ENCODE data around the gene TRIM63.

The TRIM63 gene

DNA sequence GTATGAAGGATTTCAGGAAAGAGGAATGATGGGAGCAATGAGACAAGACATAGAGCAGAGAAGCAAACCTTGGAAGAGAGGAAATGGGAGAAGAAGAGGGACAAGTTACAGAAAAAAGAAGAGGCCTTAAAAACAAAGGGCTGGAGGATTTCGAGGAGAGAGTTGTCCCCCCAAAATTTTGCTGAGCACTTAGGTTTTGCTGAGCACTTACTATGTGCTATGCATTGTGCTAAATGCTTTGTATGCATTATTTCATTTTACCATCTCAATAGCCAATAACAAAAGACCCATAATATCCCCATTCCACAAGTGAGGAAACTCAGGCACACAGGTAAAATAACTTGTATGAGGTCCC lies 2.5 kb upstream of the TRIM63 start:
- Histone ChIP-seq H3K4me3 (replicated peaks; ENCODE audit: low read depth, low read length) (no peak overlapping the region), H3K36me3 (ENCODE audit: control insufficient read depth, insufficient read depth, low read length) (no peaks in the 10 kb centered on the region), H3K27me3 (replicated peaks; ENCODE audit: control insufficient read depth, insufficient read depth, low read length) (no peaks in the 10 kb centered on the region; the same call in none of the 2 replicates)
- no peak for DNase-seq (ENCODE audit: extremely low read depth, insufficient read length)
- TF ChIP-seq, protein P1, sequence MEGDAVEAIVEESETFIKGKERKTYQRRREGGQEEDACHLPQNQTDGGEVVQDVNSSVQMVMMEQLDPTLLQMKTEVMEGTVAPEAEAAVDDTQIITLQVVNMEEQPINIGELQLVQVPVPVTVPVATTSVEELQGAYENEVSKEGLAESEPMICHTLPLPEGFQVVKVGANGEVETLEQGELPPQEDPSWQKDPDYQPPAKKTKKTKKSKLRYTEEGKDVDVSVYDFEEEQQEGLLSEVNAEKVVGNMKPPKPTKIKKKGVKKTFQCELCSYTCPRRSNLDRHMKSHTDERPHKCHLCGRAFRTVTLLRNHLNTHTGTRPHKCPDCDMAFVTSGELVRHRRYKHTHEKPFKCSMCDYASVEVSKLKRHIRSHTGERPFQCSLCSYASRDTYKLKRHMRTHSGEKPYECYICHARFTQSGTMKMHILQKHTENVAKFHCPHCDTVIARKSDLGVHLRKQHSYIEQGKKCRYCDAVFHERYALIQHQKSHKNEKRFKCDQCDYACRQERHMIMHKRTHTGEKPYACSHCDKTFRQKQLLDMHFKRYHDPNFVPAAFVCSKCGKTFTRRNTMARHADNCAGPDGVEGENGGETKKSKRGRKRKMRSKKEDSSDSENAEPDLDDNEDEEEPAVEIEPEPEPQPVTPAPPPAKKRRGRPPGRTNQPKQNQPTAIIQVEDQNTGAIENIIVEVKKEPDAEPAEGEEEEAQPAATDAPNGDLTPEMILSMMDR (IDR thresholded peaks at IDR 0.05; ENCODE audit: insufficient read depth, low read length, poor library complexity, severe bottlenecking) = no peak

DNA sequence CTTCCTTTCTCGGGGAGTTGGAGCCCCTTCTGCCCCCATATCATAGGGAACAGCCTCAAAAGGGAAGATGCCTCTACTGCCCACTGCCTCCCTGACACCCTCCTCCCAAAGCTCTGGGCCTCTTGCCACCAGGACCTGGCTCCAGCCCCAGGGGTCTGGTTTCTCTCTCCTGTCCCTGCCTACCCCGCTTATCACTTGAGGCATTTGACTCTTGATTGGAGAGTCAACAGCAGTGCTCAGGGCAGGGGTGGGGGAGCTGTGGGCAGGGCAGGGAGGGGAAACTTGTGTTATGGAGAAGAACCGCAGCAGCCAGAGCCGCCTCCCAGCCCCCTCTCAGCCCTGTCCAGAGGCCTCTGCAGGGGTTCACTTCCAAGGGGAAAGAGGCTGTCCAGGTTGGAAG lies 573 bp downstream of the TRIM63 start:
- no peaks in the 10 kb centered on the region for H3K36me3 ChIP-seq (ENCODE audit: control insufficient read depth, insufficient read depth, low read length)
- TF ChIP-seq, protein P1 (IDR thresholded peaks at IDR 0.05; ENCODE audit: insufficient read depth, low read length, poor library complexity, severe bottlenecking) = no peak
- no peaks in the 10 kb centered on the region; the same call in none of the 2 replicates for H3K27me3 ChIP-seq (replicated peaks; ENCODE audit: control insufficient read depth, insufficient read depth, low read length)
- H3K4me3 ChIP-seq (replicated peaks; ENCODE audit: low read depth, low read length) = no peak overlapping the region
- no peak for DNase-seq (ENCODE audit: extremely low read depth, insufficient read length)

DNA sequence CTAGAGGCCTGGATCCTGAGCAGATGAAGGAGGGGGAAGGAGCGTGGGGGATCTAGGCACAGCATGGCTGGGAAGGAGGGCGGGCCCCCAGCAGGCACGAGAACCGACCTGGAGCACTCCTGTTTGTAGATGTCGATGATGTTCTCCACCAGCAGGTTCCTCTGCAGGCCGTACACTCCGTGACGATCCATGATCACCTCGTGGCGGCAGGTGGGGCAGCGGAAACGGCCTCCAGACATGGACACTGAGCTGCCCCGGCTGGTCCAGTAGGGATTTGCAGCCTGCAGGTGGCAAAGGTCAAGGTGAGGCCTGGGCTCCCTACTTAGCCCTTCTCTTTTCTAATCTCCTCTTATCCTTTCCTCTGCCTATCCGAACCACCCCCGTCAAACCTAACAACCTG lies 1.3 kb downstream of the TRIM63 start:
- Histone ChIP-seq H3K27me3 (replicated peaks; ENCODE audit: control insufficient read depth, insufficient read depth, low read length) (no peaks in the 10 kb centered on the region; the same call in none of the 2 replicates), H3K4me3 (replicated peaks; ENCODE audit: low read depth, low read length) (no peak overlapping the region), H3K36me3 (ENCODE audit: control insufficient read depth, insufficient read depth, low read length) (no peaks in the 10 kb centered on the region)
- DNase-seq (ENCODE audit: extremely low read depth, insufficient read length) = no peak
- TF ChIP-seq, protein P1 (IDR thresholded peaks at IDR 0.05; ENCODE audit: insufficient read depth, low read length, poor library complexity, severe bottlenecking) = no peak

DNA sequence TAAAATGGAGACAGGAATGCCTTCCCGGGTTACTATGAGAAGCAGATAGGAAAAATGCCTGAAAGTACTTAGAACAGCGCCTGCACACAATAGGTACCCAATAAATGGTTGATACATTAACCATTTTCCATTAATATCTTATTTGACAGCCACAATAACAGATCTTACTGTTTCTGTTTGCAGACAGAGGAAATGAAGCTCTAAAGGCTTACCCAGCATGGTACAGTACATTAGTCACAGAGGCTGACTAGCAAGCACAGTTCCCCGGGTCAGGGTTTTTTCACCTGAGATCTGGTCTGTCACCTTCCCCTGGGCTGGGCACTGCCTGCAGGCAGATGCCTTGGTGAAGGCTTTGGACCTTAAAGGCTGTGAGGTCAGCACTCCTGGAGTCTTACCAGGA lies 2.9 kb downstream of the TRIM63 start:
- H3K27me3 ChIP-seq (replicated peaks; ENCODE audit: control insufficient read depth, insufficient read depth, low read length) = no peaks in the 10 kb centered on the region; the same call in none of the 2 replicates

DNA sequence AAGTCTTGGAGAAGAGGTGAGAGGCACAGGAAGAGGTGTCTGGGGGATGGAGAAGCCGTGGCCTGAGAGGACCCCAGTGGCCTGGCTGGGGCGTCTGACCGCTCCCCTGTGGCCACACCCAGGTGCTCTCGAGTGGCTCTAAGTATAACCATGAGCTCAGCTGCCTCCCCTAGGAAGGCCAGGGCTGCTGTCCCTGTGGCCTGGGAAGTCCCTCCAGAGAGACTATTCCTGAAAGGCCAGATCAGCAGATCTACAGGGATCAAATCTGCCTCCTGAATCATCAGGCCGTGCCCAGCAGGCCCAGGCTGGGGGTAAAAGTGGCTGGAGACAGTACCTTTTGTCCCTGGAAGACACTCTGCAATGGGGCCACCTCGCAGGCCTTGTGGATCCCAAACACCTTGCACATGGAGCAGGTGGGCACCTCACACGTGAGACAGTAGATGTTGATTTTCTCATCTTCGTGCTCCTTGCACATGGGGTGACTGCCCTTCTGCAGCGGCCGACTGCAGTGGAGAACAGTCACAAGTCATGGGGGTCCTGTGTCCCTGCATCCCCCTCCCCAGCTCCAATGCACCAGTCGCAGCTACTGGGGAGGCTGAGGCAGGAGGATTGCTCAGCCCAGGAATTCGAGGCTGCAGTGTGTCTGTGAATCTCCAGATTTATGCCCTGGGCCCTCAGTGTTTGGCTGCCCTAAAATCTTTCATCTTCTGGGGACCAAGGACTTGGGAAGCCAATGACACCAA lies 6.4 kb downstream of the TRIM63 start:
- H3K27me3 ChIP-seq (replicated peaks; ENCODE audit: control insufficient read depth, insufficient read depth, low read length) = no peaks in the 10 kb centered on the region; the same call in 1 of the 2 replicates
- H3K4me3 ChIP-seq (replicated peaks; ENCODE audit: low read depth, low read length) = no peak overlapping the region
- no peak for DNase-seq (ENCODE audit: extremely low read depth, insufficient read length)
- TF ChIP-seq, protein P1 (IDR thresholded peaks at IDR 0.05; ENCODE audit: insufficient read depth, low read length, poor library complexity, severe bottlenecking) = no peak
- H3K36me3 ChIP-seq (ENCODE audit: control insufficient read depth, insufficient read depth, low read length) = no peaks in the 10 kb centered on the region

More for the DNA sequence above, 2.9 kb downstream of the TRIM63 start:
- no peak for DNase-seq (ENCODE audit: extremely low read depth, insufficient read length)
- TF ChIP-seq, protein P1 (IDR thresholded peaks at IDR 0.05; ENCODE audit: insufficient read depth, low read length, poor library complexity, severe bottlenecking) = no peak
- Histone ChIP-seq H3K4me3 (replicated peaks; ENCODE audit: low read depth, low read length) (no peak overlapping the region), H3K36me3 (ENCODE audit: control insufficient read depth, insufficient read depth, low read length) (no peaks in the 10 kb centered on the region)

All from GM06990 (cell line).